GM19395 (cell line): ENCODE data around the gene OTOGL.
A peak's percentile ranks its signal among the peaks of the same experiment; 100 is the strongest.

Experiments used
- ATAC-seq: cut with Tn5 transposase; IDR thresholded peaks from one replicate; pipeline ENCODE4 v1.9.1; 2021; ENCODE audit warnings: mild to moderate bottlenecking, moderate library complexity; ENCODE audit not compliant: unreplicated experiment

OTOGL gene

GRCh38 chr12:80325167-80325959, 226.0 kb downstream of the OTOGL start:
- no peak for ATAC-seq

- ATAC-seq = no peak
These were observed 233.5 kb downstream of the OTOGL start for GRCh38 chr12:80332827-80333226.

- no peak for ATAC-seq
These were observed 253.1 kb downstream of the OTOGL start for GRCh38 chr12:80352474-80352873.

- no peak for ATAC-seq
These were observed 253.9 kb downstream of the OTOGL start for GRCh38 chr12:80353254-80353653.

GRCh38 chr12:80356097-80356496, 256.8 kb downstream of the OTOGL start:
- no peak for ATAC-seq

- ATAC-seq = no peak
These were observed 260.4 kb downstream of the OTOGL start for GRCh38 chr12:80359703-80360102.

GRCh38 chr12:80364056-80364455, 264.7 kb downstream of the OTOGL start:
- no peak for ATAC-seq

GRCh38 chr12:80373666-80374065, 274.3 kb downstream of the OTOGL start:
- ATAC-seq = no peak

GRCh38 chr12:80374615-80375014, 275.3 kb downstream of the OTOGL start:
- ATAC-seq = no peak

- no peak for ATAC-seq
These were observed 277.9 kb downstream of the OTOGL start for GRCh38 chr12:80377140-80377794.

- ATAC-seq = no peak
These were observed 281.8 kb downstream of the OTOGL start for GRCh38 chr12:80381121-80381520.

- ATAC-seq = no peak
These were observed 282.9 kb downstream of the OTOGL start for GRCh38 chr12:80382254-80382653.

- ATAC-seq = no peak
These were observed 301.2 kb downstream of the OTOGL start for GRCh38 chr12:80400571-80400991.

- no peak for ATAC-seq
These were observed 301.9 kb downstream of the OTOGL start for GRCh38 chr12:80401191-80401590.

- no peak for ATAC-seq
These were observed 305.3 kb downstream of the OTOGL start for GRCh38 chr12:80404629-80405028.

- no peak for ATAC-seq
These were observed 306.9 kb downstream of the OTOGL start for GRCh38 chr12:80406253-80406652.

GRCh38 chr12:80411787-80412186, 312.4 kb downstream of the OTOGL start:
- ATAC-seq = peak; percentile 56

- ATAC-seq = peak; percentile 87
These were observed 313.1 kb downstream of the OTOGL start for GRCh38 chr12:80412343-80412953.

- ATAC-seq = no peak
These were observed 314.1 kb downstream of the OTOGL start for GRCh38 chr12:80413462-80413861.

- no peak for ATAC-seq
These were observed 316.1 kb downstream of the OTOGL start for GRCh38 chr12:80415466-80415865.

- no peak for ATAC-seq
These were observed 320.3 kb downstream of the OTOGL start for GRCh38 chr12:80419644-80420043.

GRCh38 chr12:80420075-80420474, 320.7 kb downstream of the OTOGL start:
- no peak for ATAC-seq
